GM12873 (cell line): ENCODE data around the gene TSSC4.

Experiments used
- TF ChIP-seq, protein P1 (sequence below): IDR thresholded peaks from 2 replicates; pipeline ENCODE4 v1.5.1; 2012; ENCODE audit warnings: low read depth, mild to moderate bottlenecking, moderate library complexity, low read length, control low read depth; ENCODE audit not compliant: insufficient read depth; ENCODE audit errors: missing control alignments

The TSSC4 gene

DNA sequence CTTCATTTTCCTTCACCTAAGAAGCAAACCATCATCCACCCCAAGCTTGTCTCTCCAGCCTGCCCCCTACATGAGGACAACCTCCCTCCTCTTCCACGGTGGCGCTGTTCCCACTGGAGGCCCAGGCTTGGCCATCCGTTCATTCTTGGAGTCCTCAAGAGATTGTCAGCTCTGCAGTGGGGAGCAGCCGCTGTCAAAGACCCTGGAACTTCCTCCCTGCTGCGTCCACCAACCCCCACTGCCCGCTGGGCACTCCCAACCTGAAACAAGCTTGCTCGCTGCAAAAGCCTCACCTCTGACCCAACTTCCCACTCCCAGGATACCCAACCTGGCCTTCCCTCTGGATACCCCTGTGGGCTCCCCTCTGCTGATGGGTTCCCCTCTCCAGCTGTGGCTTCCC lies 33.8 kb upstream of the TSSC4 start:
- TF ChIP-seq, protein P1, sequence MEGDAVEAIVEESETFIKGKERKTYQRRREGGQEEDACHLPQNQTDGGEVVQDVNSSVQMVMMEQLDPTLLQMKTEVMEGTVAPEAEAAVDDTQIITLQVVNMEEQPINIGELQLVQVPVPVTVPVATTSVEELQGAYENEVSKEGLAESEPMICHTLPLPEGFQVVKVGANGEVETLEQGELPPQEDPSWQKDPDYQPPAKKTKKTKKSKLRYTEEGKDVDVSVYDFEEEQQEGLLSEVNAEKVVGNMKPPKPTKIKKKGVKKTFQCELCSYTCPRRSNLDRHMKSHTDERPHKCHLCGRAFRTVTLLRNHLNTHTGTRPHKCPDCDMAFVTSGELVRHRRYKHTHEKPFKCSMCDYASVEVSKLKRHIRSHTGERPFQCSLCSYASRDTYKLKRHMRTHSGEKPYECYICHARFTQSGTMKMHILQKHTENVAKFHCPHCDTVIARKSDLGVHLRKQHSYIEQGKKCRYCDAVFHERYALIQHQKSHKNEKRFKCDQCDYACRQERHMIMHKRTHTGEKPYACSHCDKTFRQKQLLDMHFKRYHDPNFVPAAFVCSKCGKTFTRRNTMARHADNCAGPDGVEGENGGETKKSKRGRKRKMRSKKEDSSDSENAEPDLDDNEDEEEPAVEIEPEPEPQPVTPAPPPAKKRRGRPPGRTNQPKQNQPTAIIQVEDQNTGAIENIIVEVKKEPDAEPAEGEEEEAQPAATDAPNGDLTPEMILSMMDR, result no peak

DNA sequence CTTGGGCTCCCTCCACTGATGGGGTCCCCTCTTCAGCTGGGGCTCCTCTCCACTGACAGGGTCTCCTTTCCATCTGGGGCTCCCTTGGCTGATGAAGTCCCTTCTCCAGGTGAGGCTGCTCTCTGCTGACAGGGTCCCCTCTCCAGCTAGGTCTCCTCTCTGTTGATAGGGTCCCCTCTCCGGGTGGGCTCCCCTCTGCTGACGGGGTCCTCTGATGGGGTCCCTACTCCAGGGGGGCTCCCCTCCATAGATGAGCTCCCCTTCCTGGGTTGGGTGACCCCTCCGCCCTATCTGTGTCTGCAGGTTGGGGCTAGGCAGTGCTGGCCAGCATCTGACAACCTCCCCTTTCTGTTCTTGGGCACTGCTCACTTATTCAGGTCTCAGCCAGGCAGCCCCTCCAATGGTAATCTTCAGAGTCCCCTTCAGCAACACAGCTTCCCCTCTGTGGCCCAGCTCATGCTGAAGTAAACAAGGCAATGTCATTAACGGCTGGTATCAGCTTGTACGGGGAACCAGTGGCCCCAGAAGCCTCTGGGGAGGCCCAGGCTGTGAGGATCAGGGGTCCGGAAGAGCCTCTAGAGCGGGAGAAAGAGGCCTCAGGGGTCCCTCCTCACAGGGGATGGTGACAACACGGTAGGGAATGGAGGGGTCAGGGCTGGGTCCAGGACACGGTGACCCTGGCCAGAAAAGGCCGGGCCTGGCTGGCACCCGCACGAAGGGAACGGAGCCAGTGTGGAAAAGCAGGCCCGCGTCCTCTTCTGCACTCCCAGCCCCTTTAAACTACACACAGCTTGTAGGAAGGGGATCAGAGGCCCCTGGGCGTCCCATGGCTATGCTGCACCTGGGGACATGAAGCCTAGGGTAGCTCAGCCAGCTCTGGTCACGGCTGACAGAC lies 33.0 kb upstream of the TSSC4 start:
- TF ChIP-seq, protein P1, result no peak

DNA sequence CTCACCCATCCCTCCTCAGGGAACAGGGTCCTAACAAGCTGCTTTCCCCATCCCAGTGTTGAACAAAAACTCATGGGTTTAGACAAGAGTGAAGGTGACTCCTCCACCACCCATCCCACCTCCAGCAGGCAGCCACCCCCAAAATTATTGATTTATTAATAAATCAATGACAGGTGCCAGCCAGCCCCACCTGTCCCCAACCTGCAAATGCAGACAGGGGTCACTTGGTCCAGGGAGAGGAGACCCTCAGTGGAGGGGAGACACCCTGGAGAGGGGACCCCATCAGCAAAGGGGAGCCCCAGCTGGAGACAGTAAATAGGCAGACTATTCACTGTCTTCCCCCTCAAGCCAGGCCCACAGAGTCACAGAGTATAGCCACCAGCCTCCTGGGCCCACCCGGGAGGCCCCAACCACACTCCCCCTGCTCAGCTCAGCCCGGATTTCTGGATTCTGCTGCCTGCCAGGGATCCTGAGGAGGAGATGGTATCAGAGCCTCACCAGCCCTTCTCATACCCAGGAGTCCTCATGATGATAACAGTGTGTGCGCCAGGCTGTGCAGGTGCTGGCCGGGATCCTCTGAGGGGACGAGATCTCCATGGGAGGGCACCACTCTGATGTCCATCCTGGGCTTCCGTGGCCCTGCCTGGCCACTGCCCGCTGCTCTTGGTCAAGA lies 32.2 kb upstream of the TSSC4 start:
- TF ChIP-seq, protein P1, result no peak

DNA sequence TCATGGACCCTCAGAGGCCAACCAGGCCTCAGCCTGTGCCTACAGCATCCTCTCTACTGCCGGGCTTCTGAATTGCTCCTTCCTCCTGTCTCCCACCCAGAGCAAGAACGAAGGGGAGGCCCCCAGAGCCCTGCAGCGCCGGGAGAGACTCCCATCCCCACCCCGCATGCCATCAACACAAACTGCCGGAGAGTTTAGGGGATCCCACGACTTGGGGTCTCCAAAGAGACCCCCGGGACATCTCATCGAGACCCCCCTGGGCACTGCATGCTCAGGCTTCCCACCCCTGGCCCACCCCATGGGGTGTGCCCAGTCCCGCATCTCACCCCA lies 31.7 kb upstream of the TSSC4 start:
- TF ChIP-seq, protein P1, result no peak

DNA sequence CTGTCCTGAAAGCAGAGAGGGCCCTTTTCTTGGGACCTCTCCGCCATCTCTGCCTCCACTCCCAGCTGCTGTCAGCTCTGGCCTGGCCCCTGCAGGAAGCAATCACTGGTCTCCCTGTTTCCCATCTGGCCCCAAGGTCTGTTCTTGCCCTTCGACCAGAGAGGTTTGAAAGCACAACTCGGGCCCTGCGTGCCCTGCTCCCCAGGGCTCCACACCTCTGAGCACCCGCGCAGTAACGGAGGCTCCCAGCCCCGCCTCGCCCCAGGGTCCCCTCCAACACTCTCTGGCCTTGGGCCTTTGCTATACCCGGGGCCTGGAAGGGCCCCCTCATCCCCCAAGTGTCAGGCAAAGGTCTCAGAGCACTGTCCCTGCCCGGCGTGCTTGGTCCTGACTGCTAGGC lies 31.2 kb upstream of the TSSC4 start:
- TF ChIP-seq, protein P1, result no peak

DNA sequence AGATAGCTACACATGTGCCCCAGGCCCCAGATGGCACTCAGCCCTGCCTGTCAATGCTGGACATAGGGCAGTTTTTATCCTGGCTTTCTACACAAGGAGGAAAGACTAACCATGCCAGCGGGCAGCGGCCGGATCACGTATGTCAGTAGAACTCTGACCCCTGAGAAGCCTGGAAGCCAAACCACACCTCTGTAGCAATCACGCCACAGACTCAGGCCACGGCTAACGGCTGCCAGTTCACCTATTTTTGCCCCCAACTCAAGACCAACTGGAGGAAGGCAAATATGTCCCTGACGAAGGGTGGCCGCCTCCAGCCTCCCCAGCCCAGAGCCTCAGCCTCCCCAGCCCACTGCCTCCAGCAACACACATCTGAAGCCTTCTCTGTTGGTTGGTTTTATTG lies 30.7 kb upstream of the TSSC4 start:
- TF ChIP-seq, protein P1, result no peak

DNA sequence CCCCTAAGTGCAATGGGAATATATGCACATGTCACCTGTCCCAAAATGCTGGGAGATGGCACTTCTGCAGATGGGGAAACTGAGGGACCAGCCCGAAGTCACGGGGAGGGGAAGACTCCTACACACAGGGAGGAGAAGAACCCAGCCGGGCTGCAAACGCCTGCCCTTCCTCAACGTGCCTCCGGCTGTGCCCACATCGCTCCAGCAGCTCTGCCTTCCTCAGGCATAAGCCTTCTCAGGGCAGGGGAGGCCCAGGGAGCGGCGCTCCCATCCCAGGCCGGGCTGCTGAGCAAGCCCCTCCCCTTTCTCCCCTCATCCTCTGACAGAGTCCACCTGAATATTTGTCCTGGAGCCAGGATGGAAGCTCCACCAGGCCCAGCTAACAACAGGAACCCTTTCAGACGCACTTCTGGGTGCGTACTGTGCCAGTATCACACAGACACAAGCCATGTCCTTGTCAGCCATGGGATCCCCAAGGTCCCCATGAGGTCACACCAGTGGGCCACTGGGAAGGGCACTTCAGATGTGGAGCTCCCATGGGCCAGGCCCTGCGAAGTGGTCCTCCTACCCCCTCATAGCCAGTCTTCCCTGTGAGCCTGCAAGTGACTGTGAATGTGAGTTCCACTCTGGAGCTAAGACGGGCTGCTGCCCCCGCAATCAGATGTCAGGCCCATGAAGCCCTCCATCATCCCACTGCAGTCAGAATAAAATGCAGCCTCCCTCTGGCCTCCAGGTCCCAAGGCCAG lies 25.9 kb upstream of the TSSC4 start:
- TF ChIP-seq, protein P1, result no peak
